Activated naive CD8-positive, alpha-beta T cell treated with anti-CD3 and anti-CD28 coated beads, Interleukin-2, amount 50 U/mL, for 24 hours (primary cell): ENCODE measurements around the gene SIDT2.

Experiments
- ATAC-seq: fragments of 150-1000 bp; cut with Tn5 transposase; one replicate; pipeline ENCODE4 v1.10.0; 2021
- DNase-seq: peaks from one replicate; pipeline ENCODE4 v3.0.0; 2021
- H3K27ac Mint-ChIP-seq: one replicate; pipeline ENCODE4 v1.8.0; 2021; ENCODE audit warnings: mild to moderate bottlenecking, mixed read lengths
- H3K27me3 Mint-ChIP-seq: one replicate; pipeline ENCODE4 v1.8.0; 2021; ENCODE audit warnings: mixed read lengths
- H3K36me3 Mint-ChIP-seq: one replicate; pipeline ENCODE4 v1.8.0; 2021; ENCODE audit warnings: low read depth, mixed read lengths
- H3K4me1 Mint-ChIP-seq: one replicate; pipeline ENCODE4 v1.8.0; 2021; ENCODE audit warnings: mixed read lengths
- H3K4me3 Mint-ChIP-seq: one replicate; pipeline ENCODE4 v1.8.0; 2021; ENCODE audit warnings: mild to moderate bottlenecking, moderate library complexity, mixed read lengths
- H3K9me3 Mint-ChIP-seq: one replicate; pipeline ENCODE4 v1.8.0; 2021; ENCODE audit warnings: mixed read lengths

SIDT2 gene

GRCh38 chr11:117159892-117160291, 18.7 kb upstream of the SIDT2 start:
- Mint-ChIP-seq H3K9me3 (no peaks in the 10 kb centered on the region), H3K27ac (no peak overlapping the region), H3K4me1 (peaks cover 9% of the 10 kb centered on the region), H3K27me3 (no peaks in the 10 kb centered on the region), H3K4me3 (no peak overlapping the region), H3K36me3 (peaks cover 23% of the 10 kb centered on the region)
- ATAC-seq, result no peak
- no peak for DNase-seq

GRCh38 chr11:117160826-117161225, 17.7 kb upstream of the SIDT2 start:
- peaks cover 9% of the 10 kb centered on the region for H3K4me1 Mint-ChIP-seq
- peak overlapping the region; percentile 5 for H3K27ac Mint-ChIP-seq
- H3K4me3 Mint-ChIP-seq, result no peak overlapping the region
- no peaks in the 10 kb centered on the region for H3K27me3 Mint-ChIP-seq
- ATAC-seq (no peak), DNase-seq (no peak)
- no peaks in the 10 kb centered on the region for H3K9me3 Mint-ChIP-seq
- H3K36me3 Mint-ChIP-seq, result peaks cover 31% of the 10 kb centered on the region

GRCh38 chr11:117166491-117166890, 12.1 kb upstream of the SIDT2 start:
- Mint-ChIP-seq H3K4me3 (no peak overlapping the region), H3K36me3 (peaks cover 35% of the 10 kb centered on the region), H3K27me3 (no peaks in the 10 kb centered on the region), H3K9me3 (no peaks in the 10 kb centered on the region), H3K4me1 (peaks cover under 1% of the 10 kb centered on the region), H3K27ac (no peak overlapping the region)
- no peak for DNase-seq
- ATAC-seq, result no peak

GRCh38 chr11:117169736-117170135, 8.8 kb upstream of the SIDT2 start:
- H3K9me3 Mint-ChIP-seq, result no peaks in the 10 kb centered on the region
- peaks cover 29% of the 10 kb centered on the region for H3K36me3 Mint-ChIP-seq

GRCh38 chr11:117170210-117170609, 8.3 kb upstream of the SIDT2 start:
- ATAC-seq, result no peak
- no peak overlapping the region for H3K27ac Mint-ChIP-seq
- H3K4me1 Mint-ChIP-seq, result peaks cover 7% of the 10 kb centered on the region
- DNase-seq, result no peak
- H3K4me3 Mint-ChIP-seq, result no peak overlapping the region
- no peaks in the 10 kb centered on the region for H3K9me3 Mint-ChIP-seq
- no peaks in the 10 kb centered on the region for H3K27me3 Mint-ChIP-seq
- H3K36me3 Mint-ChIP-seq, result peaks cover 27% of the 10 kb centered on the region

More at GRCh38 chr11:117169736-117170135, 8.8 kb upstream of the SIDT2 start:
- H3K27ac Mint-ChIP-seq, result no peak overlapping the region
- no peak for ATAC-seq
- H3K4me1 Mint-ChIP-seq, result peaks cover 7% of the 10 kb centered on the region
- DNase-seq, result no peak
- H3K27me3 Mint-ChIP-seq, result no peaks in the 10 kb centered on the region
- H3K4me3 Mint-ChIP-seq, result no peak overlapping the region

- Mint-ChIP-seq H3K27ac (no peak overlapping the region), H3K4me3 (no peak overlapping the region), H3K36me3 (peaks cover 20% of the 10 kb centered on the region), H3K27me3 (no peaks in the 10 kb centered on the region), H3K9me3 (no peaks in the 10 kb centered on the region), H3K4me1 (peaks cover 7% of the 10 kb centered on the region)
- ATAC-seq (no peak), DNase-seq (no peak)
Measured at GRCh38 chr11:117171007-117171403, 7.5 kb upstream of the SIDT2 start.

GRCh38 chr11:117171404-117172061, 7.0 kb upstream of the SIDT2 start:
- no peaks in the 10 kb centered on the region for H3K27me3 Mint-ChIP-seq
- H3K9me3 Mint-ChIP-seq, result no peaks in the 10 kb centered on the region
- ATAC-seq (no peak), DNase-seq (no peak)
- peaks cover 16% of the 10 kb centered on the region for H3K36me3 Mint-ChIP-seq
- H3K4me3 Mint-ChIP-seq, result no peak overlapping the region
- H3K4me1 Mint-ChIP-seq, result peaks cover 7% of the 10 kb centered on the region
- peak overlapping the region; percentile 33 for H3K27ac Mint-ChIP-seq

- Mint-ChIP-seq H3K9me3 (no peaks in the 10 kb centered on the region), H3K36me3 (peaks cover 11% of the 10 kb centered on the region), H3K27me3 (no peaks in the 10 kb centered on the region), H3K4me1 (peaks cover 11% of the 10 kb centered on the region), H3K27ac (no peak overlapping the region), H3K4me3 (no peak overlapping the region)
- DNase-seq (no peak), ATAC-seq (no peak)
Measured at GRCh38 chr11:117172724-117173421, 5.7 kb upstream of the SIDT2 start.

- no peaks in the 10 kb centered on the region for H3K9me3 Mint-ChIP-seq
- H3K4me1 Mint-ChIP-seq, result peaks cover 24% of the 10 kb centered on the region
- ATAC-seq, result no peak
- DNase-seq, result no peak
- H3K27me3 Mint-ChIP-seq, result no peaks in the 10 kb centered on the region
- H3K4me3 Mint-ChIP-seq, result no peak overlapping the region
- H3K36me3 Mint-ChIP-seq, result peaks cover 6% of the 10 kb centered on the region
- H3K27ac Mint-ChIP-seq, result no peak overlapping the region
Measured at GRCh38 chr11:117175104-117175503, 3.4 kb upstream of the SIDT2 start.

- DNase-seq, result no peak
- no peaks in the 10 kb centered on the region for H3K27me3 Mint-ChIP-seq
- no peak overlapping the region for H3K27ac Mint-ChIP-seq
- H3K9me3 Mint-ChIP-seq, result no peaks in the 10 kb centered on the region
- H3K4me1 Mint-ChIP-seq, result peaks cover 31% of the 10 kb centered on the region
- no peak for ATAC-seq
- H3K4me3 Mint-ChIP-seq, result no peak overlapping the region
- peaks cover 3% of the 10 kb centered on the region for H3K36me3 Mint-ChIP-seq
Measured at GRCh38 chr11:117175781-117176180, 2.8 kb upstream of the SIDT2 start.

- peaks cover 3% of the 10 kb centered on the region for H3K36me3 Mint-ChIP-seq
- H3K4me1 Mint-ChIP-seq, result peaks cover 35% of the 10 kb centered on the region
- H3K9me3 Mint-ChIP-seq, result no peaks in the 10 kb centered on the region
- H3K27ac Mint-ChIP-seq, result no peak overlapping the region
- ATAC-seq (no peak), DNase-seq (no peak)
- no peak overlapping the region for H3K4me3 Mint-ChIP-seq
- no peaks in the 10 kb centered on the region for H3K27me3 Mint-ChIP-seq
Measured at GRCh38 chr11:117176186-117176585, 2.4 kb upstream of the SIDT2 start.

- Mint-ChIP-seq H3K27me3 (no peaks in the 10 kb centered on the region), H3K27ac (no peak overlapping the region), H3K36me3 (peaks cover under 1% of the 10 kb centered on the region), H3K4me1 (peaks cover 29% of the 10 kb centered on the region), H3K9me3 (no peaks in the 10 kb centered on the region), H3K4me3 (peak overlapping the region; percentile 85)
- ATAC-seq (no peak), DNase-seq (no peak)
Measured at GRCh38 chr11:117177534-117178209, 871 bp upstream of the SIDT2 start.

GRCh38 chr11:117179048-117179999, 781 bp downstream of the SIDT2 start:
- no peaks in the 10 kb centered on the region for H3K27me3 Mint-ChIP-seq
- no peaks in the 10 kb centered on the region for H3K9me3 Mint-ChIP-seq
- peak overlapping the region; percentile 85 for H3K4me3 Mint-ChIP-seq
- DNase-seq (peak; percentile 54), ATAC-seq (peak; percentile 21)
- peaks cover 2% of the 10 kb centered on the region for H3K36me3 Mint-ChIP-seq
- peak overlapping the region; percentile 62 for H3K27ac Mint-ChIP-seq
- H3K4me1 Mint-ChIP-seq, result peaks cover 29% of the 10 kb centered on the region

GRCh38 chr11:117180020-117180419, 1.5 kb downstream of the SIDT2 start:
- Mint-ChIP-seq H3K4me3 (peak overlapping the region; percentile 85), H3K4me1 (peaks cover 29% of the 10 kb centered on the region), H3K27me3 (no peaks in the 10 kb centered on the region), H3K9me3 (no peaks in the 10 kb centered on the region), H3K36me3 (peaks cover 2% of the 10 kb centered on the region), H3K27ac (peak overlapping the region; percentile 14)
- DNase-seq (no peak), ATAC-seq (no peak)
